IMR-90 (cell line): ENCODE results near the gene STX1B. TPM values are rescaled to one million over a fixed set of nuclear protein-coding genes. Genes with fewer than 3 reads are reported as not detected.

Experiments used
- ATAC-seq: fragments of 200-7000 bp; cut with Tn5 transposase; 2 replicates; pipeline ENCODE4 v1.9.1; 2020; ENCODE audit warnings: low read depth, mild to moderate bottlenecking, moderate library complexity
- BruUV-seq: library from RNA; stranded (reverse); fragments of 400-500 nt; replicated peaks from 2 replicates; lab custom pipeline; 2021; lab: Mats Ljungman, UMichigan
- CTCF ChIA-PET: fragments of 300-600 bp; formaldehyde crosslinking; extraction: SDS; loops from one replicate; lab custom pipeline; 2021; ENCODE audit warnings: antibody characterized with exemption; lab: Yijun Ruan, JAX
- POLR2A ChIA-PET: fragments of 300-600 bp; sonication (Branson Sonifier 250); formaldehyde crosslinking; loops from one replicate; lab custom pipeline; 2022; ENCODE audit warnings: antibody characterized with exemption; ENCODE audit not compliant: unreplicated experiment; lab: Charles Lee
- DNase-seq: peaks from one replicate; pipeline ENCODE4 v3.0.0; 2013
- H2AFZ ChIP-seq: replicated peaks from 2 replicates; pipeline ENCODE3; 2013; ENCODE audit warnings: low read length, mild to moderate bottlenecking; ENCODE audit not compliant: poor library complexity
- H2AK5ac ChIP-seq: 2 replicates; pipeline ENCODE4 v1.6.1; 2013; ENCODE audit warnings: low read depth, low read length, inconsistent platforms
- H2AK9ac ChIP-seq: replicated peaks from 2 replicates; pipeline ENCODE3; 2013; ENCODE audit warnings: mild to moderate bottlenecking, low read depth, low read length, moderate library complexity; ENCODE audit not compliant: poor library complexity
- H2BK120ac ChIP-seq: 2 replicates; pipeline ENCODE4 v1.6.1; 2013; ENCODE audit warnings: low read depth, low read length, inconsistent platforms
- H2BK15ac ChIP-seq: 3 replicates; pipeline ENCODE4 v1.6.1; 2013; ENCODE audit warnings: low read depth, low read length, inconsistent platforms
- H2BK20ac ChIP-seq: 2 replicates; pipeline ENCODE4 v1.6.1; 2013; ENCODE audit warnings: low read depth, mild to moderate bottlenecking, inconsistent platforms, low read length, moderate library complexity
- H2BK5ac ChIP-seq: 2 replicates; pipeline ENCODE4 v1.6.1; 2013; ENCODE audit warnings: mild to moderate bottlenecking, low read depth, low read length, inconsistent platforms; ENCODE audit not compliant: poor library complexity, severe bottlenecking
- H3K14ac ChIP-seq: replicated peaks from 2 replicates; pipeline ENCODE4 v1.6.1; 2013; ENCODE audit warnings: low read depth, low read length, inconsistent platforms
- H3K18ac ChIP-seq: 2 replicates; pipeline ENCODE4 v1.6.1; 2013; ENCODE audit warnings: low read depth, low read length, control low read depth
- H3K23ac ChIP-seq: 2 replicates; pipeline ENCODE4 v1.6.1; 2013; ENCODE audit warnings: low read depth, low read length, inconsistent platforms
- H3K27ac ChIP-seq: 2 replicates; pipeline ENCODE4 v1.5.1; 2013; ENCODE audit warnings: mild to moderate bottlenecking, control low read depth, low read length; ENCODE audit not compliant: insufficient read depth
- H3K27me3 ChIP-seq: 2 replicates; pipeline ENCODE4 v1.6.1; 2013; ENCODE audit warnings: low read length; ENCODE audit not compliant: control insufficient read depth, insufficient read depth
- H3K36me3 ChIP-seq: 2 replicates; pipeline ENCODE4 v1.6.1; 2013; ENCODE audit warnings: low read length, mixed read lengths; ENCODE audit not compliant: control insufficient read depth, insufficient read depth
- H3K4ac ChIP-seq: 2 replicates; pipeline ENCODE4 v1.6.1; 2013; ENCODE audit warnings: low read depth, low read length, inconsistent platforms
- H3K4me1 ChIP-seq: 2 replicates; pipeline ENCODE4 v1.6.1; 2013; ENCODE audit warnings: low read length, mixed read lengths; ENCODE audit not compliant: control insufficient read depth, insufficient read depth
- H3K4me2 ChIP-seq: 2 replicates; pipeline ENCODE4 v1.6.1; 2013; ENCODE audit warnings: low read depth, mild to moderate bottlenecking, control low read depth, low read length, moderate library complexity
- H3K4me3 ChIP-seq: 2 replicates; pipeline ENCODE4 v1.5.1; 2013; ENCODE audit warnings: low read depth, mild to moderate bottlenecking, control low read depth, low read length, moderate library complexity; ENCODE audit not compliant: insufficient read depth
- H3K56ac ChIP-seq: 2 replicates; pipeline ENCODE4 v1.6.1; 2013; ENCODE audit warnings: low read length, inconsistent platforms; ENCODE audit not compliant: insufficient read depth; ENCODE audit errors: extremely low read depth
- H3K79me1 ChIP-seq, 2 experiments: 2 replicates each; pipeline ENCODE4 v1.6.1; 2013; ENCODE audit warnings: low read length in 2 of 2, inconsistent platforms in 1 of 2, low read depth in 1 of 2
- H3K9ac ChIP-seq: 2 replicates; pipeline ENCODE4 v1.6.1; 2013; ENCODE audit warnings: low read depth, low read length, control low read depth
- H3K9me1 ChIP-seq: 2 replicates; pipeline ENCODE4 v1.6.1; 2013; ENCODE audit warnings: low read length, inconsistent platforms; ENCODE audit not compliant: insufficient read depth
- H3K9me3 ChIP-seq: 2 replicates; pipeline ENCODE4 v1.6.1; 2013; ENCODE audit warnings: low read length; ENCODE audit not compliant: control insufficient read depth, insufficient read depth
- H4K20me1 ChIP-seq: 2 replicates; pipeline ENCODE4 v1.6.1; 2013; ENCODE audit warnings: low read length, inconsistent platforms; ENCODE audit not compliant: insufficient read depth
- H4K5ac ChIP-seq: 2 replicates; pipeline ENCODE4 v1.6.1; 2013; ENCODE audit warnings: mild to moderate bottlenecking, low read depth, low read length, control low read depth
- H4K8ac ChIP-seq, 2 experiments: 2 replicates each; pipeline ENCODE4 v1.6.1; 2013; ENCODE audit warnings: low read depth in 2 of 2, low read length in 2 of 2, control low read depth in 1 of 2, inconsistent platforms in 1 of 2
- H4K91ac ChIP-seq: 2 replicates; pipeline ENCODE4 v1.6.1; 2013; ENCODE audit warnings: low read depth, low read length, inconsistent platforms; ENCODE audit not compliant: insufficient read depth
- CEBPB ChIP-seq: IDR thresholded peaks from 2 replicates; pipeline ENCODE4 v1.6.1; 2012; ENCODE audit warnings: low read depth, low read length, improper control_type of control experiment
- CHD1 ChIP-seq: IDR thresholded peaks from 2 replicates; pipeline ENCODE4 v1.6.1; 2012; ENCODE audit warnings: low read depth, low read length, improper control_type of control experiment
- CTCF ChIP-seq: conservative IDR thresholded peaks from 2 replicates; pipeline ENCODE4 v1.5.1; 2012; ENCODE audit warnings: mild to moderate bottlenecking, low read depth, low read length, improper control_type of control experiment
- ELK1 ChIP-seq: fragments of 150-350 bp; IDR thresholded peaks from 2 replicates; pipeline ENCODE4 v1.6.1; 2016; ENCODE audit warnings: low read depth, mild to moderate bottlenecking, low read length, moderate library complexity, borderline replicate concordance
- FOS ChIP-seq: fragments of 150-350 bp; IDR thresholded peaks from 2 replicates; pipeline ENCODE4 v1.6.1; 2016; ENCODE audit warnings: low read depth, low read length
- MAZ ChIP-seq: IDR thresholded peaks from 2 replicates; pipeline ENCODE4 v1.6.1; 2012; ENCODE audit warnings: low read depth, mild to moderate bottlenecking, low read length, improper control_type of control experiment, moderate library complexity, borderline replicate concordance
- POLR2A ChIP-seq: IDR thresholded peaks from 2 replicates; pipeline ENCODE4 v1.6.1; 2012; ENCODE audit warnings: mild to moderate bottlenecking, low read depth, low read length
- RFX5 ChIP-seq: IDR thresholded peaks from 2 replicates; pipeline ENCODE4 v1.8.0; 2012; ENCODE audit warnings: low read depth, mild to moderate bottlenecking, low read length, moderate library complexity
- SMC3 ChIP-seq: fragments of 150-350 bp; IDR thresholded peaks from 2 replicates; pipeline ENCODE4 v1.6.1; 2016; ENCODE audit warnings: low read depth, mild to moderate bottlenecking, antibody characterized with exemption, low read length, moderate library complexity
- USF2 ChIP-seq: fragments of 150-350 bp; IDR thresholded peaks from 2 replicates; pipeline ENCODE4 v1.6.1; 2017; ENCODE audit warnings: mild to moderate bottlenecking, antibody characterized with exemption, low read length, low read depth
- whole genome bisulfite sequencing, 2 experiments: methylation state at CpG; one replicate each; pipeline versions ENCODE4 v1.1.5 to v1.1.7; 2013; ENCODE audit warnings: missing lambda C conversion rate in 2 of 2; ENCODE audit not compliant: insufficient read length in 1 of 2; ENCODE audit errors: extremely low coverage in 2 of 2; 5-methylcytosine and 5-hydroxymethylcytosine counted together
- dilution Hi-C: fragments of 300-500 bp; cut with HindIII; formaldehyde crosslinking; loops from one replicate; pipeline ENCODE4 v1.14.3; 2018; ENCODE audit warnings: low sequenced_read_pairs; ENCODE audit not compliant: unreplicated experiment
- in situ Hi-C: fragments of 300-500 bp; cut with MboI; formaldehyde crosslinking; loops from 3 replicates; pipeline ENCODE4 v1.14.3; 2019; ENCODE audit warnings: low sequenced_read_pairs, inconsistent platforms, mixed read lengths
- intact Hi-C: fragments of 100-400 bp; cut with micrococcal nuclease; formaldehyde crosslinking; loops from 2 replicates; pipeline ENCODE4 v1.10.0; 2022
- polyA plus RNA-seq, 3 experiments: library from polyadenylated mRNA; depleted of rRNA; stranded (reverse); fragments of >200 nt; gene quantifications; 2 replicates each; pipeline ENCODE4 v1.2.3, GENCODE V29; 2012; ENCODE audit warnings: low replicate concordance in 1 of 3
- total RNA-seq: library from RNA; depleted of rRNA; stranded (reverse); fragments of >200 nt; gene quantifications from 2 replicates; pipeline ENCODE4 v1.2.3, GENCODE V29; 2012

STX1B gene
- total and polyA plus RNA-seq, 2 of the 4 experiments (the other 2 are of a cell fraction) = 3.9 to 14.9 TPM

GRCh38 chr16:30983898-30984610, 26.4 kb downstream of the STX1B start:
- dilution Hi-C loops (no loop called here), in situ Hi-C loops (loop anchor here (10.0 to 25.0 kb wide), 3 partner anchors 101 to 881 kb away; partner anchors contain the start of gene PRSS53)
- H2BK5ac ChIP-seq = no peak overlapping the region

More at GRCh38 chr16:30983898-30984610, 26.4 kb downstream of the STX1B start:
- no peak for ATAC-seq
- Histone ChIP-seq H3K79me1 (peaks cover 0 to 16% of the 10 kb centered on the region in 2 experiments; a peak in 2 of 4 replicates), H4K91ac (no peak overlapping the region), H3K9me3 (no peaks in the 10 kb centered on the region), H4K8ac (no peak overlapping the region), H3K23ac (no peak overlapping the region), H3K36me3 (peaks cover 38% of the 10 kb centered on the region), H2BK20ac (no peak overlapping the region), H3K56ac (no peak overlapping the region), H3K4me1 (peaks cover 8% of the 10 kb centered on the region), H3K18ac (no peak overlapping the region), H2BK120ac (no peak overlapping the region), H3K27ac (no peak overlapping the region), H4K20me1 (no peaks in the 10 kb centered on the region), H3K9me1 (no peaks in the 10 kb centered on the region; the same call in none of the 2 replicates), H3K27me3 (no peaks in the 10 kb centered on the region), H3K4me2 (no peak overlapping the region), H3K9ac (no peak overlapping the region), H2AK9ac (no peak overlapping the region), H2AK5ac (no peak overlapping the region), H3K4ac (no peak overlapping the region), H4K5ac (no peak overlapping the region), H2AFZ (no peak overlapping the region), H2BK15ac (no peak overlapping the region), H3K14ac (no peak overlapping the region), H3K4me3 (no peak overlapping the region)
- no peak for TF ChIP-seq POLR2A
- TF ChIP-seq USF2 = no peak
- TF ChIP-seq CHD1 = no peak
- no peak for TF ChIP-seq FOS
- TF ChIP-seq MAZ = no peak
- no peak for TF ChIP-seq SMC3
- no peak for TF ChIP-seq RFX5
- TF ChIP-seq CTCF = no peak
- no peak for TF ChIP-seq ELK1
- no peak for TF ChIP-seq CEBPB
- BruUV-seq = no TSS peak
- 100% methylated on average over 3 of the region's 14 CpGs; no CpG with 5 or more reads in 1 of the 2 experiments for WGBS, 2 experiments
- ChIA-PET POLR2A (interaction anchor here (1.0 to 1.6 kb wide), 2 partner anchors 89 to 158 kb away, joined by 3 to 6 read pairs; partner anchors contain the start of genes ZNF646 and ZNF668), CTCF (interaction anchor here (0.5 to 1.0 kb wide), 5 partner anchors 14 to 890 kb away, joined by 3 to 4 read pairs (median 3); partner anchors contain the start of gene ZNF267)
- intact Hi-C loops = loop anchor here (2.0 kb wide), 1 partner anchor 111 kb away; the partner anchor contains the start of gene VKORC1
- DNase-seq = no peak
